Osteoblast (primary cell): Measurements from ENCODE around the gene LGALS7B. TPM values are rescaled to one million over a fixed set of nuclear protein-coding genes. Genes with fewer than 3 reads are reported as not detected.
A peak's percentile ranks its signal among the peaks of the same experiment; 100 is the strongest.

Experiments
- DNase-seq: peaks from one replicate; pipeline ENCODE4 v3.0.0; 2011; ENCODE audit warnings: low spot score, mixed read lengths; ENCODE audit not compliant: insufficient read length; ENCODE audit errors: missing footprints
- H2AFZ ChIP-seq: 2 replicates; pipeline ENCODE4 v1.6.0; 2011; ENCODE audit warnings: mild to moderate bottlenecking, low read length
- H3K27ac ChIP-seq: 2 replicates; pipeline ENCODE4 v1.5.1; 2011; ENCODE audit warnings: mild to moderate bottlenecking, low read depth, low read length, moderate library complexity
- H3K27me3 ChIP-seq: 2 replicates; pipeline ENCODE4 v1.6.0; 2012; ENCODE audit warnings: mild to moderate bottlenecking, control low read depth, inconsistent platforms, low read length, moderate library complexity; ENCODE audit not compliant: insufficient read depth
- H3K36me3 ChIP-seq: 2 replicates; pipeline ENCODE4 v1.5.1; 2011; ENCODE audit warnings: mild to moderate bottlenecking, low read length, control low read depth, moderate library complexity; ENCODE audit not compliant: insufficient read depth
- H3K4me1 ChIP-seq: 2 replicates; pipeline ENCODE4 v1.5.1; 2011; ENCODE audit warnings: mild to moderate bottlenecking, low read length, control low read depth, moderate library complexity; ENCODE audit not compliant: insufficient read depth
- H3K4me2 ChIP-seq: 2 replicates; pipeline ENCODE4 v1.6.0; 2011; ENCODE audit warnings: mild to moderate bottlenecking, low read length; ENCODE audit not compliant: insufficient read depth
- H3K4me3 ChIP-seq: fragments of 200-600 bp; sonication (generic); 3 replicates; pipeline ENCODE4 v1.5.1; 2012; ENCODE audit warnings: mild to moderate bottlenecking, low read length, inconsistent platforms; ENCODE audit not compliant: insufficient read depth
- H3K79me2 ChIP-seq: 2 replicates; pipeline ENCODE4 v1.6.0; 2012; ENCODE audit warnings: mild to moderate bottlenecking, low read length, control low read depth, inconsistent platforms; ENCODE audit not compliant: insufficient read depth
- H3K9me3 ChIP-seq: 2 replicates; pipeline ENCODE4 v1.5.1; 2011; ENCODE audit warnings: low read depth, low read length, control low read depth
- H4K20me1 ChIP-seq: 2 replicates; pipeline ENCODE4 v1.6.0; 2012; ENCODE audit warnings: mild to moderate bottlenecking, low read length, control low read depth; ENCODE audit not compliant: insufficient read depth
- total RNA-seq: library from RNA; depleted of rRNA; stranded (reverse); fragments of >200 nt; gene quantifications from 2 replicates; pipeline ENCODE4 v1.2.3, GENCODE V29; 2012
- TF ChIP-seq, protein P1 (sequence below): IDR thresholded peaks from 2 replicates; pipeline ENCODE4 v1.5.1; 2011; ENCODE audit warnings: mild to moderate bottlenecking, low read depth, low read length, moderate library complexity; ENCODE audit errors: extremely low read depth

Gene LGALS7B
- total RNA-seq, 1 donor: not detected

DNA sequence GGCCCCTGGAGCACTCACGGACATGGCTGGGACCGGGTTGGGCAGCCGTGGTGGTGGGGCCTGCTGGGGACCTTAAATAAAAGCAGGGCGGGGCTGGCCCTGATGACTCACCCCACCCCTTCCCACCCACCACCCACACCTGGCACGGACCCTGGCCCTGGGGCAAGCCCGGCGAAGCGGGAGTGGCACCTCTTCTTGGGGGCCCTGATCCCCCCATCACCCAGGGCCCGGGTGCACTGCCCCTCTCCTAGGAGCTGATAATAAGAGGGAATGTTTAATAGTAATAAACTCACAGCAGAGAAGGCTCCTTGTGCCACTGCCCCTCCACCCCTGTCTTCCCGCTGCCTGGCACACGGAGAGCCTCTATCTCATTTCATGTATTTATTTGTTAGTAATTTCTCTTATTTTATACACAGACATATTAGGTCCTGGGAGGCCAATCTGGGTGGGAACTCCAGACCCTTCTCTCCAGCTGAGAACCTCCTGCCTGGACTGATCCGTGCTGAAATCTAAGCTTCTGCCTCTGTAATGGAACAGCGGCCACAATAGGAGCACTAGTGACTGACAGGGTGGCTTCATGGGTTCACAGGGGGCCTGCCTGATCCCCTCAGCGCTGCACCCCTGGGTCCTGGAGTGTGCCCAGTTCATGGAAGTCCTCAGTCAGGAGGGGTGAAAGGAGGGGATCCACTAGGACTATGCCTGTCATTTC, 15.4 kb upstream of the LGALS7B start, which contains the start of gene LGALS7:
TSS of gene LGALS7 (minus strand) at position 49 of the 709 bp plus-strand sequence. CDS start at position 24, 25 bp downstream.
- Histone ChIP-seq H3K4me2 (no peak within 1 kb of the TSS), H3K4me1 (no peaks in the 10 kb centered on the region), H3K9me3 (no peaks in the 10 kb centered on the region), H3K27ac (no peak within 1 kb of the TSS), H3K36me3 (no peaks in the 10 kb centered on the region), H2AFZ (no peak within 1 kb of the TSS), H3K27me3 (peaks cover 2% of the 10 kb centered on the region), H3K4me3 (no peak within 1 kb of the TSS), H3K79me2 (no peaks in the 10 kb centered on the region), H4K20me1 (no peaks in the 10 kb centered on the region)
- TF ChIP-seq, protein P1, sequence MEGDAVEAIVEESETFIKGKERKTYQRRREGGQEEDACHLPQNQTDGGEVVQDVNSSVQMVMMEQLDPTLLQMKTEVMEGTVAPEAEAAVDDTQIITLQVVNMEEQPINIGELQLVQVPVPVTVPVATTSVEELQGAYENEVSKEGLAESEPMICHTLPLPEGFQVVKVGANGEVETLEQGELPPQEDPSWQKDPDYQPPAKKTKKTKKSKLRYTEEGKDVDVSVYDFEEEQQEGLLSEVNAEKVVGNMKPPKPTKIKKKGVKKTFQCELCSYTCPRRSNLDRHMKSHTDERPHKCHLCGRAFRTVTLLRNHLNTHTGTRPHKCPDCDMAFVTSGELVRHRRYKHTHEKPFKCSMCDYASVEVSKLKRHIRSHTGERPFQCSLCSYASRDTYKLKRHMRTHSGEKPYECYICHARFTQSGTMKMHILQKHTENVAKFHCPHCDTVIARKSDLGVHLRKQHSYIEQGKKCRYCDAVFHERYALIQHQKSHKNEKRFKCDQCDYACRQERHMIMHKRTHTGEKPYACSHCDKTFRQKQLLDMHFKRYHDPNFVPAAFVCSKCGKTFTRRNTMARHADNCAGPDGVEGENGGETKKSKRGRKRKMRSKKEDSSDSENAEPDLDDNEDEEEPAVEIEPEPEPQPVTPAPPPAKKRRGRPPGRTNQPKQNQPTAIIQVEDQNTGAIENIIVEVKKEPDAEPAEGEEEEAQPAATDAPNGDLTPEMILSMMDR: no peak
- DNase-seq: peak; percentile 39

GRCh38 chr19:38774181-38774950, 14.6 kb upstream of the LGALS7B start:
- H4K20me1 ChIP-seq: no peaks in the 10 kb centered on the region
- H3K27ac ChIP-seq: no peak overlapping the region
- no peaks in the 10 kb centered on the region for H3K4me1 ChIP-seq
- H3K4me3 ChIP-seq: no peak overlapping the region
- H3K4me2 ChIP-seq: no peak overlapping the region
- peak; percentile 73 for DNase-seq
- TF ChIP-seq, protein P1: no peak
- H3K79me2 ChIP-seq: no peaks in the 10 kb centered on the region
- no peaks in the 10 kb centered on the region for H3K9me3 ChIP-seq
- H2AFZ ChIP-seq: no peak overlapping the region
- peaks cover 5% of the 10 kb centered on the region for H3K27me3 ChIP-seq
- no peaks in the 10 kb centered on the region for H3K36me3 ChIP-seq

DNA sequence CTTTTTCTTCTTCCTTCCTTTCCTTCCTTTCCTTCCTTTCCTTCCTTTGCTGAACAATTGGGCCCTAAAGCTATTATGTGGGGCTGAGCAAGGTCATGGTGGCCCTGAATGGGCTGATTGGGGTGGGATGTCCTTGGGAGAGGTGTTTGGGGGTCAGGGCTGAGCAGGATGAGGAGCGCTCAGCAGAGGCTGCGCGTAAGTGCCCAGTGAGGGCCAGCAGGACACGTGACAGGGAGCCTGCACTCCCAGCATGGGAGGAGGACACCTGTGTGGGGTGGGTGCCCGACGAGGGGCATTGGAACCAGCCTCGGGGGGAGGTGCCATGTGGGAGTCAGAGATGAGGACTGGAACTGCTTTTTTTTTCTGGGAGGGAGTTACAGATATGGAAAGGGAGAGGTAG, 10.3 kb upstream of the LGALS7B start:
- TF ChIP-seq, protein P1: no peak
- Histone ChIP-seq H4K20me1 (no peaks in the 10 kb centered on the region), H3K4me3 (no peak overlapping the region), H2AFZ (no peak overlapping the region), H3K4me2 (no peak overlapping the region), H3K9me3 (no peaks in the 10 kb centered on the region), H3K79me2 (no peaks in the 10 kb centered on the region), H3K27ac (no peak overlapping the region), H3K36me3 (no peaks in the 10 kb centered on the region), H3K4me1 (no peaks in the 10 kb centered on the region), H3K27me3 (peaks cover 13% of the 10 kb centered on the region)
- DNase-seq: peak; percentile 76

DNA sequence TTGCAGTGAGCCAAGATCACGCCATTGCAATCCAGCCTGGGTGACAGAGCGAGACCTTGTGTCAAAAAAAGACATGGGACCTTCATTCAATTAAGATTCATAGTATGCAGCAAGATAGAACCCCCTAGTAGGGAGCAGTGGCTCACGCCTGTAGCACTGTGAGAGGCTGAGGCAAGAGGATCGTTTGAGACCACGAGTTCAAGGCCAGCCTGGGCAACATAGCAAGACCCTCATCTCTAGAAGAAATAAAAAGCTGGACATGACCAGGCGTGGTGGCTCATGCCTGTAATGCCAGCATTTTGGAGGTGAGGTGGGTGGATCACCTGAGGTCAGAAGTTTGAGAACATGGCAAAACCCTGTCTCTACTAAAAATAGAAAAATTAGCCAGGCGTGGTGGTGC, 8.6 kb upstream of the LGALS7B start:
- TF ChIP-seq, protein P1: no peak
- Histone ChIP-seq H3K36me3 (no peaks in the 10 kb centered on the region), H3K4me1 (no peaks in the 10 kb centered on the region), H3K27me3 (peaks cover 13% of the 10 kb centered on the region), H3K9me3 (no peaks in the 10 kb centered on the region), H3K4me2 (no peak overlapping the region), H4K20me1 (no peaks in the 10 kb centered on the region), H3K79me2 (no peaks in the 10 kb centered on the region), H2AFZ (no peak overlapping the region), H3K4me3 (no peak overlapping the region), H3K27ac (no peak overlapping the region)
- DNase-seq: no peak
